Left lung (tissue), 10 donors: ENCODE data around the gene GRN. TPM values are rescaled to one million over a fixed set of nuclear protein-coding genes. Genes with fewer than 3 reads are reported as not detected.
"Not testable (repeated sequence)": the region's sequence is repeated elsewhere in the genome, so short reads cannot be mapped to it uniquely, and the experiment has no call there.

Experiments used
- ATAC-seq: fragments of 200-7000 bp; cut with Tn5 transposase; one replicate; pipeline ENCODE4 v1.9.1; 2020; ENCODE audit warnings: moderate library complexity
- DNase-seq, 4 donors: peaks; one replicate each; pipeline ENCODE4 v3.0.0-alpha.2; 2013 to 2020
- H3K27ac ChIP-seq, 2 donors: fragments of 200-600 bp; sonication (generic) in 1 of 2; one replicate each; pipeline versions ENCODE4 v1.5.0 to v1.8.0; 2020 to 2021
- H3K27me3 ChIP-seq, 2 donors: fragments of 200-600 bp; sonication (generic) in 1 of 2; one replicate each; pipeline versions ENCODE4 v1.5.0 to v1.8.0; 2020 to 2021
- H3K36me3 ChIP-seq, 2 donors: fragments of 200-600 bp; sonication (generic) in 1 of 2; one replicate each; pipeline versions ENCODE4 v1.5.0 to v1.8.0; 2020 to 2021
- H3K4me1 ChIP-seq, 2 donors: fragments of 200-600 bp; one replicate each; pipeline ENCODE4 v1.8.0; 2021
- H3K4me3 ChIP-seq, 2 donors: fragments of 200-600 bp; sonication (generic) in 1 of 2; one replicate each; pipeline versions ENCODE4 v1.5.0 to v1.8.0; 2020 to 2021; ENCODE audit warnings: mild to moderate bottlenecking in 1 of 2
- H3K9me3 ChIP-seq, 2 donors: fragments of 200-600 bp; sonication (generic) in 1 of 2; one replicate each; pipeline versions ENCODE4 v1.5.0 to v1.8.0; 2020 to 2021
- CTCF ChIP-seq, 2 donors: fragments of 200-600 bp; sonication (generic) in 1 of 2; IDR thresholded peaks; one replicate each; pipeline versions ENCODE4 v1.5.0 to v1.8.0; 2021; ENCODE audit warnings: antibody characterized with exemption in 2 of 2
- intact Hi-C, 2 donors: fragments of 100-400 bp; cut with DNase I; formaldehyde crosslinking; loops; one replicate each; pipeline versions ENCODE4 v1.11.2 to v1.14.2; 2022
- polyA plus RNA-seq, 6 donors: library from polyadenylated mRNA; unstranded; fragments of 120-200 nt; gene quantifications; one replicate each; pipeline ENCODE4 v1.2.1, GENCODE V29; 2013; ENCODE audit not compliant: insufficient read length in 6 of 6
- total RNA-seq, 2 donors: library from RNA; stranded (reverse); fragmentation: NEBNext Ultra II Directional; extraction: Animal tissue kit (Norgen Biotek cat#: 25700); gene quantifications; one replicate each; pipeline ENCODE4 v1.2.1, GENCODE V29; 2021
- donor health status: DM: no; HTN: yes; CAD: no.
- donor health status: DM: no; HTN: no; CAD: no.

GRN gene
- total and polyA plus RNA-seq, 8 donors, result 199 to 616 (median 235) TPM

- no peak for TF ChIP-seq CTCF (IDR thresholded peaks at IDR 0.05)
- H3K36me3 ChIP-seq, result no peaks in the 10 kb centered on the region
- H3K4me1 ChIP-seq, result peaks cover 0 to 77% of the 10 kb centered on the region in 2 donors
- no peak overlapping the region for H3K4me3 ChIP-seq
- ATAC-seq, result no peak
- no peaks in the 10 kb centered on the region for H3K9me3 ChIP-seq
- intact Hi-C loops, result no loop called here
- H3K27me3 ChIP-seq, result no peaks in the 10 kb centered on the region
- DNase-seq, result no peak
- no peak overlapping the region for H3K27ac ChIP-seq
Observed at GRCh38 chr17:44335968-44336367, 9.1 kb upstream of the GRN start.

- Histone ChIP-seq H3K36me3 (no peaks in the 10 kb centered on the region), H3K4me3 (no peak overlapping the region), H3K27ac (peak overlapping the region in 1 of 2 donors; percentile 28), H3K9me3 (no peaks in the 10 kb centered on the region), H3K27me3 (no peaks in the 10 kb centered on the region), H3K4me1 (peaks cover 0 to 52% of the 10 kb centered on the region in 2 donors)
- peak; percentile 86 for ATAC-seq
- peak in 1 of 4 donors; percentile 74 for DNase-seq
- TF ChIP-seq CTCF (IDR thresholded peaks at IDR 0.05), result no peak
- intact Hi-C loops, result no loop called here
Observed at GRCh38 chr17:44338702-44339101, 6.4 kb upstream of the GRN start.

GRCh38 chr17:44340553-44340952 is 4.5 kb upstream of the GRN start:
- Histone ChIP-seq H3K4me1 (peaks cover 0 to 46% of the 10 kb centered on the region in 2 donors), H3K27ac (peak overlapping the region in 1 of 2 donors; percentile 69)
- H3K4me3 ChIP-seq, H3K36me3 ChIP-seq, DNase-seq, H3K27me3 ChIP-seq, ATAC-seq, H3K9me3 ChIP-seq, intact Hi-C loops: not testable (repeated sequence)

GRCh38 chr17:44343510-44344209 is 1.4 kb upstream of the GRN start:
- Histone ChIP-seq H3K36me3 (peaks cover 0 to 3% of the 10 kb centered on the region in 2 donors), H3K4me3 (no peak overlapping the region), H3K27ac (no peak overlapping the region), H3K27me3 (no peaks in the 10 kb centered on the region), H3K9me3 (no peaks in the 10 kb centered on the region), H3K4me1 (peaks cover 6 to 65% of the 10 kb centered on the region in 2 donors)
- DNase-seq (peak in 1 of 4 donors; percentile 35), ATAC-seq (no peak)
- no peak for TF ChIP-seq CTCF (IDR thresholded peaks at IDR 0.05)
- intact Hi-C loops, result no loop called here

GRCh38 chr17:44345454-44346026 is 438 bp downstream of the GRN start:
- H3K36me3 ChIP-seq, result peaks cover 0 to 22% of the 10 kb centered on the region in 2 donors
- ATAC-seq, result peak; percentile 61
- DNase-seq, result peak in 2 of 4 donors; percentile 36 to 63
- peak; percentile 37 to 39 for TF ChIP-seq CTCF (IDR thresholded peaks at IDR 0.05)
- intact Hi-C loops, result no loop called here
- no peaks in the 10 kb centered on the region for H3K27me3 ChIP-seq
- H3K4me1 ChIP-seq, result peaks cover 6 to 61% of the 10 kb centered on the region in 2 donors
- H3K27ac ChIP-seq, result peak overlapping the region; percentile 87 to 98
- H3K9me3 ChIP-seq, result no peaks in the 10 kb centered on the region
- peak overlapping the region; percentile 66 to 78 for H3K4me3 ChIP-seq
